Measurements from ENCODE around the gene FNDC3B.
A peak's percentile ranks its signal among the peaks of the same experiment; 100 is the strongest.
"Not testable (repeated sequence)": the region's sequence is repeated elsewhere in the genome, so short reads cannot be mapped to it uniquely, and the experiment has no call there.

The FNDC3B gene

GRCh38 chr3:172033396-172033795, 6.0 kb upstream of the FNDC3B start:
- no peak for DNase-seq

DNA sequence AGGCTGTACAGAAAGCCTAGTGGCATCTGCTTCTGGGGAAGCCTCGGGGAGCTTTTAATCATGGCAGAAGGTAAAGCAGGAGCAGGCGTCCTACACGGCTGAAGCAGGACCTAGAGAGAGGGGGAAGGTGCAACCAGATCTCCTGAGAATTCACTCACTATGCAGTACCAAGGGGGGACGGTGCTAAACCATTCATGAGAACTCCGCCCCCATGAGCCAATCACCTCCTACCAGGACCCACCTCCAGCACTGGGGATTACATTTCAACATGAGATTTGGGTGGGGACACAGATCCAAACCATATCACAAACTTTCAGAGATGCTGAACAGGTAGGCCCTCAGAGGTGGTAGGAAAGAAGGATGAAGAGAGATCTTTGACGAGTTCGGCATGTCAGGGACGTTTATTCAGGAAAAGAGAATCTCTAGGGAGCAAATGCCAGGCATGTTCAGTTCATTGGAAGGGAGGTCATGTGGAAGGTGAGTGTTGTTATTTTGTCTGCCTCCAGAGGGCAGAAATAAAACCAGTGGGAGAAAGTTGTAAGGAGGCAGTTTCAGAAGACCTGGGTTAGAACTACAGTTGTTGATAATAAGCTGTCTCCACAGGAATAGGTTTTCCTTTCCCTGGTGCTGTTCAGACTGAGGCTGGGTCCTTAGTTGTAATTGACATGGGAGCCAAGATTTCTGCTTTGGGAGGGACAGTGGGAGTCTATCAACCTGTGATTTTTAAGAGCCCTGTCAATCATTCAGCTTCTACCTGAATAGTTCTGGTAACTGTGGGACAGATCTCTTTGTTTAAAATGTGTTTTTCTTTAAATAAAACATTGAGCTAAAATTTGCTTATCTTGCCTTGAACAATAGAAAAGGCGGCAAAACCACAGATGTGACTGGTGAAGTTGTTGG, 4.3 kb upstream of the FNDC3B start:
- peak; percentile 30 for DNase-seq

DNA sequence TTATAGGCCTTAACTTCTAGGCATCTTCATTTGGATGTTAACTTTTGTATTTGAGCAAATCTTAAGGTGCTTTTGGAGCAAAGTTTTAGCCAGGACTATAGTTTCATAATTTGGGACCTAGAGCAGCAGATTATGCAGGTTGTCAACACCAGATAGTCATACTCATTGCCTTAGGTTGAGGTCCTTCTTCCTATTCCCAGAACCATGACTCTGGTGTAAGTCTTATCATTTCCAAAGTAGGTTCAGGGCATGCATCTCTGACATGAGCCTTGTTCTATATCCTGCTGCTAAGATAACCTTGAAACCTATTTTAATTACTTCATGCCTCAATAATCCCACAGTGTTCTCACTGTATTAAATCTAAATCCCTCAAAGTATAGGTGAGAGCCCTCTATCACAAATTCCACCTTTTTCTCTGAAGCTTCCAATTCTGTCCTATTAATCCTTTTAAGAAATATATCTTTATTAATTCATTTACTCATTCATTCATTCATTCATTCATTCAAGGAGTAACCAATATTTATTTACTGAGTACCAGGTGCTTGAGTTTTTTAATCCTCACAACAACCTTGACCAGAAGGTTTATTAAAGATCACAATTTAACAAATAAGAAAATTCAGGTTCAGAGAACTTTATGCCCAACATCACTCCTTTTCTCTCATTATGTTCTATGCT, 2.7 kb upstream of the FNDC3B start:
- DNase-seq = no peak

DNA sequence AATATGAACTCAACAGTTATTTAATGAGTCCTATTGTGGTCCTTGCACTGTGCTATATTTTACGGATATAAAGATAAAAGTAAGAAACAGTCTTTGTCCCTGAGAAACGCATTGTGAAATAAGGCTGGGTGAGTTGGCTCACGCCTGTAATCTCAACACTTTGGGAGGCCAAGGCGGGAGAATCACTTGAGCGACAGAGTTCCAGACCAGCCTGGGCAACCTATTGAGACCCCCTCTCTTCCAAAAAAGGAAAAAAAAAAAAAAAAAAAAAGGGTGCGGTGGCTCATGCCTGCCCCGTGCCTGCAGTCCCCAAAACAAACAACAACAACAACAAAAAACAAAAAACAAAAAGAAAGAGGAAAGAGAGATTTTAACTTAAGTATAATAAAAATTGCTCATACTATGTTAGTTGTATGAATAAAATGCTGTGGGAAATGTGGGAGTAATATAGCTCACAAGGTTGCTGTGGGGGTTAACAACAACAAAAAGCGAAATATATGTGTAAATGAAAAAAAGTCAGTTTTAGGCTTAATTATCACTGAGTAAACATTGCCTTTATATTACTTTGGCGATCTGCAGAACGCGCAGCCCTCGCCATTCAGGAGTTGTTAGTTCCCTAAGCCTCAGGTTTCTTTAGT, 461 bp upstream of the FNDC3B start:
- no peak for DNase-seq

GRCh38 chr3:172040078-172040980, 951 bp downstream of the FNDC3B start:
- DNase-seq = no peak

DNA sequence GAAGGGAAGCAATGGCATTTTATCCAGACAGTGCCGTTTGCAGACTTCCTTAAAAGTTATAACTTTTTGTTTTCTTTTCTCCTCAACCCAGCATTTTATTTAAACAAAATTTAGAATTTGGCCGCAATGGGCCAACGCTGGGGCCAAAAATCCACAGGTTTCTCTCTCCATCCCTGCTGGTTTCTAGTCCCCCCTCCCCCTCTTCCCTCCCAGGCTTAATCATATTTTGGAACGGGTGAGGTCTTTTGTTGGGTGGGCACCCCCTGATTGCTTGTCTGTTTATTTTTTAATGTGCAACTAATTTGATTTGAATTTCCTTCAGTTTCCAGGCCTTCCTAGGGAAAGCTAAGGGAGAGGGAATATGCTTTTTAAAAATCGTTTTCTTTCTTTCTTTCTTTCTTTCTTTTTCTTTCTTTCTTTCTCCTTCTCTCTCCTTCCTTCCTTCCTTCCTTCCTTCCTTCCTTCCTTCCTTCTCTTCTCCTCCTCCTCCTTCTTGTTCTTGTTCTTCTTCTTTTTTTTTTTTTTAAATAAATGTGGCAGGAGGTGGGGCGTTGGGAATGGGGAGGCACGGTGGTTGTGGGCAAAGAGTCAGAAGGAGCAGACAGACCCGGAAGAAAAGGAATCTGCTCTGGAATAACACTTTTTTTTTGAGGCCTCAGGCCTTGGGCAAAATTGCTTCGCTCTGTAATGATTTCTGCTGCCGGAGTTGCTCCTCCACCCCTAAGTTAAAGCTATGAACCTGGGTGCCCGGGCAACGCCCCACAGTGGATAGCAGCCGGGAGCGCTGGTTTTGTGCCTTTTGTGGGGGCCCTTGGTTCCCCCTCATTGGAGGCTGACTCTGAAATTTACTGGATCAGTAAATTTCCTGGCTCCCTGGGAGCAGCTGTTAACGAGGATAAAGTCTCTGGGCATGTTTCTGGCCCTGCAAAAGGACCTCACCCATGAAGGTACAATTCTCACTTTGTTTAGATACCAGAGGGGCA, 1.9 kb downstream of the FNDC3B start:
- no peak for DNase-seq

GRCh38 chr3:172042136-172042662, 2.8 kb downstream of the FNDC3B start:
- DNase-seq = no peak

DNA sequence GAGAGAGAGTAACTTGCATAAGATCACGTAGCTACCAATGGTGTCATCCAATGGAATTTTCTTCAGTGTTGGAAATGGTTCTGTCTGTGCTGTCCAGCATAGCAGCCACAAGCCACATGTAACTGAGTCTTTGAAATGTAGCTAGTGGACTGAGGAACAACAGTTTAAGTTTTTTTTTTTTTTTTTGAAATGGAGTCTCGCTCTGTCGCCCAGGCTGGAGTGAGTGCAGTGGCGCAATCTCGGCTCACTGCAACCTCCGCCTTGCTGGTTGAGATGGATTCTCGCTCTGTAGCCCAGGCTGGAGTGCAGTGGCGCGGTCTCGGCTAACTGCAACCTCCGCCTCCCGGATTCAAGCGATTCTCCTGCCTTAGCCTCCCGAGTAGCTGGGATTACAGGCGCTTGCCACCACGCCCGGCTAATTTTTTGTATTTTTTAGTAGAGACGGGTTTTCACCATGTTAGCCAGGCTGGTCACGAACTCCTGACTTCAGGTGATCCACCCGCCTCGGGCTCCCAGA, 3.3 kb downstream of the FNDC3B start:
- DNase-seq = not testable (repeated sequence)

- DNase-seq = no peak
Measured at GRCh38 chr3:172043233-172043632, 3.9 kb downstream of the FNDC3B start.

DNA sequence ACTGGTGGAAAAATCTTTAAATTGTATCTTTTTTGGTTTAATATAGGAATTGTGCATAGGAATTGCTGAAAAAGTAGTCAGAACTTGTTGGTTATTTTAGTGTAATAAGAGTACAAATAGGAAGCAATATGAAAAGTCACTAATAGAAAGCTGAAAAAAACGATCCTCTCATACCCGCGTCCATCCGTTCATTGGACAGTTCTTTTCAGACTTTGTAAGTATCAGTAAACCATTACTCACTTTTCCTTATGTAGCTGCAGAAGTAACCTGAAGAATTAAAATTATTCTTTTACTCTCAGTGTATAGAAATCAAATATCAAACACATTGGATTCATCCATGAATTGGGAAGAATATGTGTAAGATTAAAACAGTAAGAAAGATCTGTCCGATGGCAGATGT, 4.4 kb downstream of the FNDC3B start:
- no peak for DNase-seq

- DNase-seq = no peak
Measured at GRCh38 chr3:172044833-172045585, 5.6 kb downstream of the FNDC3B start.

DNA sequence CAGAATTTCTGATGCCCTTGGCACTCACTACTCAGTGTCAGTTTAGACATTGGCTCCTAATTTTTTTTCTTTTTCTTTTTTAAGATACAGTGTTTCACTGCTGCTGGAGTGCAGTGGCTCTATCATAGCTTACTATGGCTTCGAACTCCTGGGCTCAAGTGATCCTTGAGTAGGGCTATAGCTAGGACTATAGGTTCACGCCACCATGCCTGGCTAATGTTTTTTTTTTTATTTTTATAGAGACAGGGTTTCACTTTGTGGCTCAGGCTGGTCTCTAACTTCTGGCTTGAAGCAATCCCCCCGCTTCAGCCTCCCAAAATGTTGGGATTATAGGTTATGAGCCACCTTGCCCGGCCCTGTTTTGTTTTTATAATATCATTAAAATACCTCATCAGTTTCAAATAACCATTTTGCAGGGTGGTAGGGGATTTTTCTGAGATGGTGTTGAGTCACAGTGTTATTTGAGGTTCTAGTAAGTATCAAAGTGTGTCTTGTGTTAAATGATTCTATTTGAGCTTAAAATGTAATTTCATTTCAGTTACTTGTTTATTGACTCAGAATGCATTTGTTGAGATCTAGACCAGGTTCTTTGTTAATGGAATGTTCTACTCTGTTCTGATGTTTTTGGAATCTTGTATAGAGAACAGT, 7.0 kb downstream of the FNDC3B start:
- DNase-seq = no peak

GRCh38 chr3:172047567-172048115, 8.3 kb downstream of the FNDC3B start:
- no peak for DNase-seq

DNA sequence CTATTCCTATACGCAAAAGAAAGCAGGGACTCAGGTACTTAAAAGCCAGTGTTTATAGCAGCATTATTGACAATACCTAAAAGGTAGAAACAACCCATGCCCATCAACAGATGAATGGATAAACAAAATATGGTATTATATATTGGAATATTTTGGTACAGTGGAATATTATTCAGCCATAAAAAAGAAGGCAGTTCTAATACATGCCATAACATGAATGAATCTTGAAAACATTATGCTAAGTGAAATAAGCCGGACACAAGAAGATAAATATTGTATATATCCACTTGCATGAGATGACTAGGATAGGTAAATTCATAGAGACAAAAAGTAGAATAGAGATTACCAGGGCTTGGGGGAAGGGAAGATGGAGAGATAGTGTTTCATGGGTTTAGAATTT, 9.2 kb downstream of the FNDC3B start:
- no peak for DNase-seq

GRCh38 chr3:172051310-172051956, 12.1 kb downstream of the FNDC3B start:
- no peak for DNase-seq

DNA sequence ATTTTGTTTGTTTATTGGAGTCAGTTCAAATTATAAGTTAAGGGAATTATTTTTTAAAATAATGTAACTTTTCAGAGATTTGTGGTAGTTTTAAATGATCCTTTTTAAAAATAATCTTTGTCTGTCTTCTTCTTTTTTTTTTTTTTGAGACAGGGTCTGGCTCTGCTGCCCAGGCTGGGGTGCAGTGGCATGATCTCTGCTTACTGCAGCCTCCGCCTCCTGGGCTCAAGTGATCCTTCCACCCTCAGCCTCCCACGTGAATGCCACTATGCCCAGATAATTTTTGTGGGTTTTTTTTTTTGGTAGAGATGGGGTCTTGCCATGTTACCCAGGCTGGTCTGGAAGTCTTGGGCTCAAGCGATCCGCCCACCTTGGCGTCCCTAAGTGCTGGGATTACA, 12.6 kb downstream of the FNDC3B start:
- DNase-seq = no peak

- DNase-seq = no peak
Measured at GRCh38 chr3:172052405-172052804, 13.0 kb downstream of the FNDC3B start.

- DNase-seq = no peak
Measured at GRCh38 chr3:172054115-172054764, 14.9 kb downstream of the FNDC3B start.
